IMR-90 (cell line): ENCODE data around the gene MYF6. TPM values are rescaled to one million over a fixed set of nuclear protein-coding genes. Genes with fewer than 3 reads are reported as not detected.

Experiments used
- ATAC-seq: fragments of 200-7000 bp; cut with Tn5 transposase; 2 replicates; pipeline ENCODE4 v1.9.1; 2020; ENCODE audit warnings: low read depth, mild to moderate bottlenecking, moderate library complexity
- BruUV-seq: library from RNA; stranded (reverse); fragments of 400-500 nt; replicated peaks from 2 replicates; lab custom pipeline; 2021; lab: Mats Ljungman, UMichigan
- CTCF ChIA-PET: fragments of 300-600 bp; formaldehyde crosslinking; extraction: SDS; loops from one replicate; lab custom pipeline; 2021; ENCODE audit warnings: antibody characterized with exemption; lab: Yijun Ruan, JAX
- POLR2A ChIA-PET: fragments of 300-600 bp; sonication (Branson Sonifier 250); formaldehyde crosslinking; loops from one replicate; lab custom pipeline; 2022; ENCODE audit warnings: antibody characterized with exemption; ENCODE audit not compliant: unreplicated experiment; lab: Charles Lee
- DNase-seq: peaks from one replicate; pipeline ENCODE4 v3.0.0; 2013
- H2AFZ ChIP-seq: replicated peaks from 2 replicates; pipeline ENCODE3; 2013; ENCODE audit warnings: low read length, mild to moderate bottlenecking; ENCODE audit not compliant: poor library complexity
- H2AK5ac ChIP-seq: 2 replicates; pipeline ENCODE4 v1.6.1; 2013; ENCODE audit warnings: low read depth, low read length, inconsistent platforms
- H2AK9ac ChIP-seq: replicated peaks from 2 replicates; pipeline ENCODE3; 2013; ENCODE audit warnings: mild to moderate bottlenecking, low read depth, low read length, moderate library complexity; ENCODE audit not compliant: poor library complexity
- H2BK120ac ChIP-seq: 2 replicates; pipeline ENCODE4 v1.6.1; 2013; ENCODE audit warnings: low read depth, low read length, inconsistent platforms
- H2BK15ac ChIP-seq: 3 replicates; pipeline ENCODE4 v1.6.1; 2013; ENCODE audit warnings: low read depth, low read length, inconsistent platforms
- H2BK20ac ChIP-seq: 2 replicates; pipeline ENCODE4 v1.6.1; 2013; ENCODE audit warnings: low read depth, mild to moderate bottlenecking, inconsistent platforms, low read length, moderate library complexity
- H2BK5ac ChIP-seq: 2 replicates; pipeline ENCODE4 v1.6.1; 2013; ENCODE audit warnings: mild to moderate bottlenecking, low read depth, low read length, inconsistent platforms; ENCODE audit not compliant: poor library complexity, severe bottlenecking
- H3K14ac ChIP-seq: replicated peaks from 2 replicates; pipeline ENCODE4 v1.6.1; 2013; ENCODE audit warnings: low read depth, low read length, inconsistent platforms
- H3K18ac ChIP-seq: 2 replicates; pipeline ENCODE4 v1.6.1; 2013; ENCODE audit warnings: low read depth, low read length, control low read depth
- H3K23ac ChIP-seq: 2 replicates; pipeline ENCODE4 v1.6.1; 2013; ENCODE audit warnings: low read depth, low read length, inconsistent platforms
- H3K27ac ChIP-seq: 2 replicates; pipeline ENCODE4 v1.5.1; 2013; ENCODE audit warnings: mild to moderate bottlenecking, control low read depth, low read length; ENCODE audit not compliant: insufficient read depth
- H3K27me3 ChIP-seq: 2 replicates; pipeline ENCODE4 v1.6.1; 2013; ENCODE audit warnings: low read length; ENCODE audit not compliant: control insufficient read depth, insufficient read depth
- H3K36me3 ChIP-seq: 2 replicates; pipeline ENCODE4 v1.6.1; 2013; ENCODE audit warnings: low read length, mixed read lengths; ENCODE audit not compliant: control insufficient read depth, insufficient read depth
- H3K4ac ChIP-seq: 2 replicates; pipeline ENCODE4 v1.6.1; 2013; ENCODE audit warnings: low read depth, low read length, inconsistent platforms
- H3K4me1 ChIP-seq: 2 replicates; pipeline ENCODE4 v1.6.1; 2013; ENCODE audit warnings: low read length, mixed read lengths; ENCODE audit not compliant: control insufficient read depth, insufficient read depth
- H3K4me2 ChIP-seq: 2 replicates; pipeline ENCODE4 v1.6.1; 2013; ENCODE audit warnings: low read depth, mild to moderate bottlenecking, control low read depth, low read length, moderate library complexity
- H3K4me3 ChIP-seq: 2 replicates; pipeline ENCODE4 v1.5.1; 2013; ENCODE audit warnings: low read depth, mild to moderate bottlenecking, control low read depth, low read length, moderate library complexity; ENCODE audit not compliant: insufficient read depth
- H3K56ac ChIP-seq: 2 replicates; pipeline ENCODE4 v1.6.1; 2013; ENCODE audit warnings: low read length, inconsistent platforms; ENCODE audit not compliant: insufficient read depth; ENCODE audit errors: extremely low read depth
- H3K79me1 ChIP-seq, 2 experiments: 2 replicates each; pipeline ENCODE4 v1.6.1; 2013; ENCODE audit warnings: low read length in 2 of 2, inconsistent platforms in 1 of 2, low read depth in 1 of 2
- H3K9ac ChIP-seq: 2 replicates; pipeline ENCODE4 v1.6.1; 2013; ENCODE audit warnings: low read depth, low read length, control low read depth
- H3K9me1 ChIP-seq: 2 replicates; pipeline ENCODE4 v1.6.1; 2013; ENCODE audit warnings: low read length, inconsistent platforms; ENCODE audit not compliant: insufficient read depth
- H3K9me3 ChIP-seq: 2 replicates; pipeline ENCODE4 v1.6.1; 2013; ENCODE audit warnings: low read length; ENCODE audit not compliant: control insufficient read depth, insufficient read depth
- H4K20me1 ChIP-seq: 2 replicates; pipeline ENCODE4 v1.6.1; 2013; ENCODE audit warnings: low read length, inconsistent platforms; ENCODE audit not compliant: insufficient read depth
- H4K5ac ChIP-seq: 2 replicates; pipeline ENCODE4 v1.6.1; 2013; ENCODE audit warnings: mild to moderate bottlenecking, low read depth, low read length, control low read depth
- H4K8ac ChIP-seq, 2 experiments: 2 replicates each; pipeline ENCODE4 v1.6.1; 2013; ENCODE audit warnings: low read depth in 2 of 2, low read length in 2 of 2, control low read depth in 1 of 2, inconsistent platforms in 1 of 2
- H4K91ac ChIP-seq: 2 replicates; pipeline ENCODE4 v1.6.1; 2013; ENCODE audit warnings: low read depth, low read length, inconsistent platforms; ENCODE audit not compliant: insufficient read depth
- CEBPB ChIP-seq: IDR thresholded peaks from 2 replicates; pipeline ENCODE4 v1.6.1; 2012; ENCODE audit warnings: low read depth, low read length, improper control_type of control experiment
- CHD1 ChIP-seq: IDR thresholded peaks from 2 replicates; pipeline ENCODE4 v1.6.1; 2012; ENCODE audit warnings: low read depth, low read length, improper control_type of control experiment
- CTCF ChIP-seq: conservative IDR thresholded peaks from 2 replicates; pipeline ENCODE4 v1.5.1; 2012; ENCODE audit warnings: mild to moderate bottlenecking, low read depth, low read length, improper control_type of control experiment
- ELK1 ChIP-seq: fragments of 150-350 bp; IDR thresholded peaks from 2 replicates; pipeline ENCODE4 v1.6.1; 2016; ENCODE audit warnings: low read depth, mild to moderate bottlenecking, low read length, moderate library complexity, borderline replicate concordance
- FOS ChIP-seq: fragments of 150-350 bp; IDR thresholded peaks from 2 replicates; pipeline ENCODE4 v1.6.1; 2016; ENCODE audit warnings: low read depth, low read length
- MAFK ChIP-seq: IDR thresholded peaks from 2 replicates; pipeline ENCODE4 v1.6.1; 2012; ENCODE audit warnings: low read depth, low read length, improper control_type of control experiment
- MAZ ChIP-seq: IDR thresholded peaks from 2 replicates; pipeline ENCODE4 v1.6.1; 2012; ENCODE audit warnings: low read depth, mild to moderate bottlenecking, low read length, improper control_type of control experiment, moderate library complexity, borderline replicate concordance
- MXI1 ChIP-seq: IDR thresholded peaks from 2 replicates; pipeline ENCODE4 v1.6.1; 2012; ENCODE audit warnings: low read depth, mild to moderate bottlenecking, low read length, moderate library complexity, borderline replicate concordance
- POLR2A ChIP-seq: IDR thresholded peaks from 2 replicates; pipeline ENCODE4 v1.6.1; 2012; ENCODE audit warnings: mild to moderate bottlenecking, low read depth, low read length
- RAD21 ChIP-seq: IDR thresholded peaks from 2 replicates; pipeline ENCODE4 v1.6.1; 2012; ENCODE audit warnings: low read length, improper control_type of control experiment
- RCOR1 ChIP-seq: IDR thresholded peaks from 2 replicates; pipeline ENCODE4 v1.6.1; 2012; ENCODE audit warnings: mild to moderate bottlenecking, low read length, improper control_type of control experiment; ENCODE audit not compliant: insufficient replicate concordance
- RFX5 ChIP-seq: IDR thresholded peaks from 2 replicates; pipeline ENCODE4 v1.8.0; 2012; ENCODE audit warnings: low read depth, mild to moderate bottlenecking, low read length, moderate library complexity
- USF2 ChIP-seq: fragments of 150-350 bp; IDR thresholded peaks from 2 replicates; pipeline ENCODE4 v1.6.1; 2017; ENCODE audit warnings: mild to moderate bottlenecking, antibody characterized with exemption, low read length, low read depth
- WGBS, 2 experiments: methylation state at CpG; one replicate each; pipeline versions ENCODE4 v1.1.5 to v1.1.7; 2013; ENCODE audit warnings: missing lambda C conversion rate in 2 of 2; ENCODE audit not compliant: insufficient read length in 1 of 2; ENCODE audit errors: extremely low coverage in 2 of 2; 5-methylcytosine and 5-hydroxymethylcytosine counted together
- dilution Hi-C: fragments of 300-500 bp; cut with HindIII; formaldehyde crosslinking; loops from one replicate; pipeline ENCODE4 v1.14.3; 2018; ENCODE audit warnings: low sequenced_read_pairs; ENCODE audit not compliant: unreplicated experiment
- in situ Hi-C: fragments of 300-500 bp; cut with MboI; formaldehyde crosslinking; loops from 3 replicates; pipeline ENCODE4 v1.14.3; 2019; ENCODE audit warnings: low sequenced_read_pairs, inconsistent platforms, mixed read lengths
- intact Hi-C: fragments of 100-400 bp; cut with micrococcal nuclease; formaldehyde crosslinking; loops from 2 replicates; pipeline ENCODE4 v1.10.0; 2022
- polyA plus RNA-seq, 3 experiments: library from polyadenylated mRNA; depleted of rRNA; stranded (reverse); fragments of >200 nt; gene quantifications; 2 replicates each; pipeline ENCODE4 v1.2.3, GENCODE V29; 2012; ENCODE audit warnings: low replicate concordance in 1 of 3
- total RNA-seq: library from RNA; depleted of rRNA; stranded (reverse); fragments of >200 nt; gene quantifications from 2 replicates; pipeline ENCODE4 v1.2.3, GENCODE V29; 2012

Gene MYF6
- total and polyA plus RNA-seq, 2 of the 4 experiments (the other 2 are of a cell fraction) = not detected

- Histone ChIP-seq H4K5ac (no peak overlapping the region), H3K9ac (no peak overlapping the region)
- no TSS peak for BruUV-seq
Observed at GRCh38 chr12:80676856-80677255, 30.6 kb upstream of the MYF6 start.

More at GRCh38 chr12:80676856-80677255, 30.6 kb upstream of the MYF6 start:
- H3K36me3 ChIP-seq = no peaks in the 10 kb centered on the region
- no peak overlapping the region for H4K91ac ChIP-seq
- no peak overlapping the region for H3K27ac ChIP-seq
- no peaks in the 10 kb centered on the region for H4K20me1 ChIP-seq
- no peaks in the 10 kb centered on the region for H3K9me3 ChIP-seq
- H3K56ac ChIP-seq = no peak overlapping the region
- no CpG with 5 or more reads among the region's 1 CpG for WGBS, 2 experiments
- H3K4me2 ChIP-seq = no peak overlapping the region
- H2BK15ac ChIP-seq = no peak overlapping the region
- H3K4me3 ChIP-seq = no peak overlapping the region
- H2BK20ac ChIP-seq = no peak overlapping the region
- ATAC-seq = no peak
- TF ChIP-seq CTCF (no peak), RFX5 (no peak), RCOR1 (no peak), FOS (no peak), MAZ (no peak), CHD1 (no peak), RAD21 (no peak), MXI1 (no peak), MAFK (no peak), USF2 (no peak), ELK1 (no peak), POLR2A (no peak), CEBPB (no peak)
- H3K23ac ChIP-seq = no peak overlapping the region
- ChIA-PET POLR2A (no interaction called here), CTCF (no interaction called here)
- intact Hi-C loops (no loop called here), dilution Hi-C loops (no loop called here), in situ Hi-C loops (no loop called here)
- no peaks in the 10 kb centered on the region for H3K27me3 ChIP-seq
- H2BK120ac ChIP-seq = no peak overlapping the region
- H3K18ac ChIP-seq = no peak overlapping the region
- H3K14ac ChIP-seq = no peak overlapping the region
- DNase-seq = no peak
- no peaks in the 10 kb centered on the region for H3K4me1 ChIP-seq
- H3K4ac ChIP-seq = no peak overlapping the region
- no peak overlapping the region for H2AK5ac ChIP-seq
- no peaks in the 10 kb centered on the region for H3K79me1 ChIP-seq
- no peak overlapping the region for H4K8ac ChIP-seq
- H3K9me1 ChIP-seq = no peaks in the 10 kb centered on the region
- H2AK9ac ChIP-seq = no peak overlapping the region
- no peak overlapping the region for H2AFZ ChIP-seq
- no peak overlapping the region for H2BK5ac ChIP-seq
